ENCODE measurements around the gene CD59.
"Not testable (repeated sequence)": the region's sequence is repeated elsewhere in the genome, so short reads cannot be mapped to it uniquely, and the experiment has no call there.

The CD59 gene

GRCh38 chr11:33687733-33688479, 48.3 kb downstream of the CD59 start:
- DNase-seq: peak; percentile 16
- ATAC-seq: peak; percentile 35
- Mint-ChIP-seq H3K36me3 (ENCODE audit: low read depth) (no peaks in the 10 kb centered on the region), H3K4me3 (no peak overlapping the region), H3K9me3 (no peaks in the 10 kb centered on the region), H3K4me1 (peaks cover 6% of the 10 kb centered on the region), H3K27me3 (peaks cover 13% of the 10 kb centered on the region), H3K27ac (no peak overlapping the region)

- ATAC-seq: no peak
- no peak overlapping the region for H3K4me3 Mint-ChIP-seq
- no peak overlapping the region for H3K27ac Mint-ChIP-seq
- no peaks in the 10 kb centered on the region for H3K9me3 Mint-ChIP-seq
- DNase-seq: no peak
- no peaks in the 10 kb centered on the region for H3K36me3 Mint-ChIP-seq (ENCODE audit: low read depth)
- H3K27me3 Mint-ChIP-seq: peaks cover 24% of the 10 kb centered on the region
- H3K4me1 Mint-ChIP-seq: peaks cover under 1% of the 10 kb centered on the region
Measured at GRCh38 chr11:33685082-33685481, 51.1 kb downstream of the CD59 start.

- peaks cover 29% of the 10 kb centered on the region for H3K27me3 Mint-ChIP-seq
- no peak overlapping the region for H3K27ac Mint-ChIP-seq
- H3K4me3 Mint-ChIP-seq: no peak overlapping the region
- ATAC-seq: no peak
- no peaks in the 10 kb centered on the region for H3K36me3 Mint-ChIP-seq (ENCODE audit: low read depth)
- no peak for DNase-seq
- no peaks in the 10 kb centered on the region for H3K4me1 Mint-ChIP-seq
- no peaks in the 10 kb centered on the region for H3K9me3 Mint-ChIP-seq
Measured at GRCh38 chr11:33684003-33684706, 52.1 kb downstream of the CD59 start.

GRCh38 chr11:33682446-33682845, 53.8 kb downstream of the CD59 start:
- H3K4me3 Mint-ChIP-seq: no peak overlapping the region
- no peaks in the 10 kb centered on the region for H3K9me3 Mint-ChIP-seq
- H3K36me3 Mint-ChIP-seq (ENCODE audit: low read depth): no peaks in the 10 kb centered on the region
- ATAC-seq (no peak), DNase-seq (no peak)
- peaks cover 36% of the 10 kb centered on the region for H3K27me3 Mint-ChIP-seq
- no peak overlapping the region for H3K27ac Mint-ChIP-seq
- no peaks in the 10 kb centered on the region for H3K4me1 Mint-ChIP-seq

- H3K4me1 Mint-ChIP-seq: no peaks in the 10 kb centered on the region
- no peaks in the 10 kb centered on the region for H3K9me3 Mint-ChIP-seq
- DNase-seq: no peak
- no peak overlapping the region for H3K4me3 Mint-ChIP-seq
- no peak overlapping the region for H3K27ac Mint-ChIP-seq
- H3K27me3 Mint-ChIP-seq: peaks cover 37% of the 10 kb centered on the region
- ATAC-seq: no peak
- H3K36me3 Mint-ChIP-seq (ENCODE audit: low read depth): no peaks in the 10 kb centered on the region
Measured at GRCh38 chr11:33682019-33682418, 54.2 kb downstream of the CD59 start.

GRCh38 chr11:33678616-33679015, 57.6 kb downstream of the CD59 start:
- H3K4me3 Mint-ChIP-seq; H3K27ac Mint-ChIP-seq; DNase-seq; H3K9me3 Mint-ChIP-seq; H3K4me1 Mint-ChIP-seq; H3K36me3 Mint-ChIP-seq (ENCODE audit: low read depth); ATAC-seq: not testable (repeated sequence)
- peaks cover 26% of the 10 kb centered on the region for H3K27me3 Mint-ChIP-seq

GRCh38 chr11:33674035-33674814, 62.0 kb downstream of the CD59 start:
- Mint-ChIP-seq H3K27me3 (peaks cover 12% of the 10 kb centered on the region), H3K4me1 (no peaks in the 10 kb centered on the region)
- DNase-seq: no peak

GRCh38 chr11:33672273-33672672, 64.0 kb downstream of the CD59 start:
- ATAC-seq (no peak), DNase-seq (no peak)
- Mint-ChIP-seq H3K27me3 (peaks cover 3% of the 10 kb centered on the region), H3K36me3 (ENCODE audit: low read depth) (no peaks in the 10 kb centered on the region), H3K4me3 (no peak overlapping the region), H3K4me1 (no peaks in the 10 kb centered on the region), H3K27ac (no peak overlapping the region), H3K9me3 (no peaks in the 10 kb centered on the region)

More at GRCh38 chr11:33674035-33674814, 62.0 kb downstream of the CD59 start:
- Mint-ChIP-seq H3K9me3 (no peaks in the 10 kb centered on the region), H3K27ac (no peak overlapping the region), H3K36me3 (ENCODE audit: low read depth) (no peaks in the 10 kb centered on the region), H3K4me3 (no peak overlapping the region)
- ATAC-seq: no peak

GRCh38 chr11:33670250-33671011, 65.8 kb downstream of the CD59 start:
- Mint-ChIP-seq H3K4me1 (no peaks in the 10 kb centered on the region), H3K27ac (no peak overlapping the region), H3K9me3 (no peaks in the 10 kb centered on the region), H3K36me3 (ENCODE audit: low read depth) (no peaks in the 10 kb centered on the region), H3K4me3 (no peak overlapping the region), H3K27me3 (peaks cover 2% of the 10 kb centered on the region)
- ATAC-seq (no peak), DNase-seq (no peak)

DNA sequence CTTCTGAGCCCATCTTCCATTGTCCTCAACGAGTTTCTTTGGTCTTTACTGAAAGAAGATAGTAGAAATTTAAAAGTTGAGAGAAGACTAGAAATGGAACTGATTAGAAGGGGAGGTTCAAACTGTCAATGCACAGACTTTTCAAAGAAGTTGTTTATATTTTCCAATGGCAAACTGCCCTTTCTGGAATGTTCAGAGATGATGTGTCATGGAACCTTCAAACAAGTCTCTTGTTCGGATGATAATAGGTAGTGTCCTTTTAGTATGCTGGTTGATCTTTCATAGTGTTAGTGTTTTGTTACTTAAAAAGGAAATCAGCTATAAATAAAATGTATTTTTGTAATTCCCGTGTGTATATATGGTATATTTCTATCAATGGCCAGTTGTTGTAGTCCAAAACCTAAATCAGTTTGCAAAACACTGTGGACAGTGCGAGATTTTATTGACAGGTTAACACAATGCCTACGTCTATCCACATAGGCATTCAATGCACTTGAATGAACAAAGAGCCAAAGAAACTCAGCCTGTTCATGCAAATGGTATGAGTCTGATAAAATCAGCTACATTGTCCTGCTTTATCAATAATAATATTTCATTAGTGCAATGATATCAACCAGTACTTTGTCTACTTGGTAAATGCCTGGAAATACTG, 66.5 kb downstream of the CD59 start:
- H3K4me3 Mint-ChIP-seq: no peak overlapping the region
- H3K9me3 Mint-ChIP-seq: no peaks in the 10 kb centered on the region
- ATAC-seq: no peak
- no peaks in the 10 kb centered on the region for H3K4me1 Mint-ChIP-seq
- H3K36me3 Mint-ChIP-seq (ENCODE audit: low read depth): no peaks in the 10 kb centered on the region
- no peak overlapping the region for H3K27ac Mint-ChIP-seq
- DNase-seq: no peak
- H3K27me3 Mint-ChIP-seq: peaks cover 4% of the 10 kb centered on the region

- Mint-ChIP-seq H3K27me3 (peaks cover 4% of the 10 kb centered on the region), H3K36me3 (ENCODE audit: low read depth) (no peaks in the 10 kb centered on the region), H3K4me3 (no peak overlapping the region), H3K27ac (no peak overlapping the region), H3K9me3 (no peaks in the 10 kb centered on the region), H3K4me1 (no peaks in the 10 kb centered on the region)
- ATAC-seq (no peak), DNase-seq (no peak)
Measured at GRCh38 chr11:33668951-33669596, 67.1 kb downstream of the CD59 start.

GRCh38 chr11:33668468-33668825, 67.8 kb downstream of the CD59 start:
- DNase-seq (no peak), ATAC-seq (no peak)
- Mint-ChIP-seq H3K27me3 (peaks cover 4% of the 10 kb centered on the region), H3K36me3 (ENCODE audit: low read depth) (no peaks in the 10 kb centered on the region), H3K4me3 (no peak overlapping the region), H3K27ac (no peak overlapping the region), H3K4me1 (no peaks in the 10 kb centered on the region), H3K9me3 (no peaks in the 10 kb centered on the region)

GRCh38 chr11:33667819-33668467, 68.3 kb downstream of the CD59 start:
- H3K4me1 Mint-ChIP-seq: no peaks in the 10 kb centered on the region

More at GRCh38 chr11:33667819-33668467, 68.3 kb downstream of the CD59 start:
- peaks cover 4% of the 10 kb centered on the region for H3K27me3 Mint-ChIP-seq
- no peak overlapping the region for H3K27ac Mint-ChIP-seq
- no peaks in the 10 kb centered on the region for H3K36me3 Mint-ChIP-seq (ENCODE audit: low read depth)
- H3K9me3 Mint-ChIP-seq: no peaks in the 10 kb centered on the region
- ATAC-seq (peak; percentile 38), DNase-seq (no peak)
- no peak overlapping the region for H3K4me3 Mint-ChIP-seq
